DOHH2 (cell line): ENCODE results near the gene ADGRL3.

Source experiments
- H3F3A ChIP-seq: fragments of 200-600 bp; sonication (generic), shearing (Covaris generic); 2 replicates; pipeline ENCODE4 v1.6.0; 2016; ENCODE audit warnings: antibody characterized with exemption, mild to moderate bottlenecking; ENCODE audit not compliant: control insufficient read depth, insufficient read depth
- H3K27ac ChIP-seq: fragments of 200-600 bp; sonication (generic); 2 replicates; pipeline ENCODE4 v1.5.1; 2014; ENCODE audit warnings: low read depth, mild to moderate bottlenecking, low read length, moderate library complexity
- H3K27me3 ChIP-seq: fragments of 200-600 bp; sonication (generic); 2 replicates; pipeline ENCODE4 v1.6.1; 2014; ENCODE audit warnings: mild to moderate bottlenecking, low read length, mixed read lengths; ENCODE audit not compliant: control insufficient read depth
- H3K36me3 ChIP-seq: fragments of 200-600 bp; sonication (generic); 2 replicates; pipeline ENCODE4 v1.6.1; 2014; ENCODE audit warnings: mild to moderate bottlenecking, low read length, moderate library complexity, mixed read lengths; ENCODE audit not compliant: control insufficient read depth
- H3K4me1 ChIP-seq: fragments of 200-600 bp; sonication (generic); 2 replicates; pipeline ENCODE4 v1.6.1; 2014; ENCODE audit warnings: mild to moderate bottlenecking, low read length, mixed read lengths; ENCODE audit not compliant: control insufficient read depth
- H3K4me2 ChIP-seq: fragments of 200-600 bp; sonication (generic); 2 replicates; pipeline ENCODE4 v1.6.0; 2014; ENCODE audit warnings: mild to moderate bottlenecking, low read length, moderate library complexity
- H3K4me3 ChIP-seq: fragments of 200-600 bp; sonication (generic); 2 replicates; pipeline ENCODE4 v1.5.1; 2014; ENCODE audit warnings: mild to moderate bottlenecking, low read length, mixed read lengths
- H3K79me2 ChIP-seq: fragments of 200-600 bp; sonication (generic); 2 replicates; pipeline ENCODE4 v1.6.1; 2014; ENCODE audit warnings: mild to moderate bottlenecking, low read length, mixed read lengths; ENCODE audit not compliant: control insufficient read depth
- H3K9me2 ChIP-seq: fragments of 200-600 bp; sonication (generic); replicated peaks from 2 replicates; pipeline ENCODE4 v1.6.1; 2014; ENCODE audit warnings: mild to moderate bottlenecking, low read length, mixed read lengths; ENCODE audit not compliant: control insufficient read depth
- H3K9me3 ChIP-seq: fragments of 200-600 bp; sonication (generic); 2 replicates; pipeline ENCODE4 v1.6.1; 2014; ENCODE audit warnings: antibody characterized with exemption, low read length, mixed read lengths; ENCODE audit not compliant: control insufficient read depth, insufficient read depth
- H4K20me1 ChIP-seq: fragments of 200-600 bp; sonication (generic); 2 replicates; pipeline ENCODE4 v1.6.0; 2014; ENCODE audit warnings: low read depth, mild to moderate bottlenecking, antibody characterized with exemption, low read length, moderate library complexity; ENCODE audit not compliant: control insufficient read depth, insufficient read depth
- CTCF ChIP-seq: fragments of 200-600 bp; sonication (generic); IDR thresholded peaks from one replicate; pipeline ENCODE4 v1.5.1; 2014; ENCODE audit warnings: antibody characterized with exemption, mild to moderate bottlenecking, low read depth, low read length; ENCODE audit not compliant: poor library complexity, severe bottlenecking
- EZH2phosphoT487 ChIP-seq: fragments of 200-600 bp; sonication (generic); IDR thresholded peaks from 2 replicates; pipeline ENCODE4 v1.6.1; 2017; ENCODE audit warnings: borderline replicate concordance, mild to moderate bottlenecking, antibody characterized with exemption, low read length, moderate library complexity, mixed read lengths

The ADGRL3 gene

DNA sequence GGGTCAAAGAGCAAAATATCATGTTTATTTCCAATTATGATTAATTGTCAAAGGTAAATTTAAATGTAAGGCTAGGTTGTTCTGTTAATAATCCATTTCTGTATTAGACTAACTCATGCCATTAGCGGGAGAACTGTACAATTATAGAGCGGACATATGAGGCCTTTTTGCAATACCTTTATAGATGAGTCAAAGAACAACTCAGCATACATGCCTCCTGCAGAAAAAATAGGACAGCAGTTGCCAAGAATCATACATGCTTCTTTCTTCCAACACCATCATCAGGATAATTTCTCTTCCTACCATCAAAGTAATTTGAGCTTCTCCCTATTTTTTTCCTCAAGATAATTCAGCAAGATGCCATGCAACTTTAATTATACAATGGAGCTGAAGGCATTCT is 917.8 kb downstream of the ADGRL3 start:
- Histone ChIP-seq H3K36me3 (no peaks in the 10 kb centered on the region), H3K9me3 (no peaks in the 10 kb centered on the region)
- TF ChIP-seq CTCF (no peak), EZH2phosphoT487 (no peak)

GRCh38 chr4:62118558-62118957 is 918.4 kb downstream of the ADGRL3 start:
- no peaks in the 10 kb centered on the region for H3K9me3 ChIP-seq
- no peak overlapping the region for H3K27ac ChIP-seq
- H3K4me3 ChIP-seq, result no peak overlapping the region
- H3K4me2 ChIP-seq, result no peak overlapping the region
- H3K79me2 ChIP-seq, result no peaks in the 10 kb centered on the region
- H3K36me3 ChIP-seq, result no peaks in the 10 kb centered on the region
- H3K4me1 ChIP-seq, result no peaks in the 10 kb centered on the region
- H4K20me1 ChIP-seq, result no peaks in the 10 kb centered on the region
- no peaks in the 10 kb centered on the region for H3K27me3 ChIP-seq
- H3K9me2 ChIP-seq, result no peaks in the 10 kb centered on the region
- TF ChIP-seq EZH2phosphoT487, result no peak
- TF ChIP-seq CTCF, result no peak
- no peaks in the 10 kb centered on the region for H3F3A ChIP-seq

More for the DNA sequence above, 917.8 kb downstream of the ADGRL3 start:
- H3K4me1 ChIP-seq, result no peaks in the 10 kb centered on the region
- no peaks in the 10 kb centered on the region for H4K20me1 ChIP-seq
- H3K79me2 ChIP-seq, result no peaks in the 10 kb centered on the region
- H3K4me2 ChIP-seq, result no peak overlapping the region
- no peaks in the 10 kb centered on the region for H3F3A ChIP-seq
- no peaks in the 10 kb centered on the region for H3K27me3 ChIP-seq
- no peak overlapping the region for H3K27ac ChIP-seq
- H3K9me2 ChIP-seq, result no peaks in the 10 kb centered on the region
- no peak overlapping the region for H3K4me3 ChIP-seq

- no peak overlapping the region for H3K27ac ChIP-seq
- H3F3A ChIP-seq, result no peaks in the 10 kb centered on the region
These were observed 919.1 kb downstream of the ADGRL3 start for GRCh38 chr4:62119195-62119594.

More at GRCh38 chr4:62119195-62119594, 919.1 kb downstream of the ADGRL3 start:
- H3K9me2 ChIP-seq, result no peaks in the 10 kb centered on the region
- no peaks in the 10 kb centered on the region for H4K20me1 ChIP-seq
- H3K27me3 ChIP-seq, result no peaks in the 10 kb centered on the region
- H3K4me1 ChIP-seq, result no peaks in the 10 kb centered on the region
- H3K79me2 ChIP-seq, result no peaks in the 10 kb centered on the region
- no peak overlapping the region for H3K4me2 ChIP-seq
- H3K36me3 ChIP-seq, result no peaks in the 10 kb centered on the region
- H3K9me3 ChIP-seq, result no peaks in the 10 kb centered on the region
- TF ChIP-seq EZH2phosphoT487, result no peak
- no peak for TF ChIP-seq CTCF
- no peak overlapping the region for H3K4me3 ChIP-seq
